Glutamatergic neuron (in vitro differentiated cells): ENCODE results near the gene SMIM29. TPM values are rescaled to one million over a fixed set of nuclear protein-coding genes. Genes with fewer than 3 reads are reported as not detected.

Source experiments
- DNase-seq: peaks from one replicate; pipeline ENCODE4 v3.0.0; 2022
- H3K27ac Mint-ChIP-seq: one replicate; pipeline ENCODE4 v1.8.0; 2020; ENCODE audit warnings: mild to moderate bottlenecking, mixed read lengths, inconsistent platforms; ENCODE audit not compliant: unreplicated experiment
- H3K27me3 Mint-ChIP-seq: one replicate; pipeline ENCODE4 v1.8.0; 2020; ENCODE audit warnings: mild to moderate bottlenecking, moderate library complexity, mixed read lengths, inconsistent platforms; ENCODE audit not compliant: unreplicated experiment
- H3K36me3 Mint-ChIP-seq: one replicate; pipeline ENCODE4 v1.8.0; 2020; ENCODE audit warnings: mild to moderate bottlenecking, mixed read lengths, inconsistent platforms; ENCODE audit not compliant: unreplicated experiment
- H3K4me1 Mint-ChIP-seq: one replicate; pipeline ENCODE4 v1.8.0; 2020; ENCODE audit warnings: mild to moderate bottlenecking, low read depth, mixed read lengths, inconsistent platforms; ENCODE audit not compliant: unreplicated experiment
- H3K4me3 Mint-ChIP-seq: one replicate; pipeline ENCODE4 v1.8.0; 2020; ENCODE audit warnings: mild to moderate bottlenecking, mixed read lengths, inconsistent platforms; ENCODE audit not compliant: unreplicated experiment
- H3K9me3 Mint-ChIP-seq: one replicate; pipeline ENCODE4 v1.8.0; 2020; ENCODE audit warnings: mild to moderate bottlenecking, moderate library complexity, mixed read lengths, inconsistent platforms; ENCODE audit not compliant: unreplicated experiment
- CTCF ChIP-seq: fragments of 200-600 bp; sonication (generic); IDR thresholded peaks from one replicate; pipeline ENCODE4 v1.5.0; 2021; ENCODE audit not compliant: partially characterized antibody, unreplicated experiment
- total RNA-seq: library from RNA; stranded (reverse); fragmentation: NEBNext Ultra II Directional; extraction: Animal tissue kit (Norgen Biotek cat#: 25700); gene quantifications from one replicate; pipeline ENCODE4 v1.2.1, GENCODE V29; 2021; ENCODE audit not compliant: unreplicated experiment

Gene SMIM29
- total RNA-seq, 1 donor from 2014 or later = 54.7 TPM

GRCh38 chr6:34240329-34241248 is 8.2 kb downstream of the SMIM29 start:
- no peak overlapping the region for H3K4me3 Mint-ChIP-seq
- no peak for TF ChIP-seq CTCF
- H3K27me3 Mint-ChIP-seq = peaks cover 6% of the 10 kb centered on the region
- peaks cover 3% of the 10 kb centered on the region for H3K9me3 Mint-ChIP-seq
- no peaks in the 10 kb centered on the region for H3K36me3 Mint-ChIP-seq
- no peak for DNase-seq
- H3K4me1 Mint-ChIP-seq = peaks cover 21% of the 10 kb centered on the region
- peak overlapping the region; percentile 5 for H3K27ac Mint-ChIP-seq

GRCh38 chr6:34239893-34240292 is 8.9 kb downstream of the SMIM29 start:
- Mint-ChIP-seq H3K9me3 (peaks cover 3% of the 10 kb centered on the region), H3K4me3 (peak overlapping the region; percentile 86), H3K27me3 (peaks cover 6% of the 10 kb centered on the region), H3K4me1 (peaks cover 19% of the 10 kb centered on the region), H3K36me3 (no peaks in the 10 kb centered on the region), H3K27ac (peak overlapping the region; percentile 5)
- TF ChIP-seq CTCF = no peak
- no peak for DNase-seq

GRCh38 chr6:34239500-34239825 is 9.3 kb downstream of the SMIM29 start:
- Mint-ChIP-seq H3K4me1 (peaks cover 19% of the 10 kb centered on the region), H3K4me3 (peak overlapping the region; percentile 86), H3K36me3 (no peaks in the 10 kb centered on the region), H3K27ac (no peak overlapping the region), H3K9me3 (peaks cover 3% of the 10 kb centered on the region), H3K27me3 (peaks cover 6% of the 10 kb centered on the region)
- no peak for DNase-seq
- no peak for TF ChIP-seq CTCF

GRCh38 chr6:34238585-34239499 is 10.0 kb downstream of the SMIM29 start:
- Mint-ChIP-seq H3K4me3 (peak overlapping the region; percentile 86), H3K9me3 (peaks cover 7% of the 10 kb centered on the region), H3K27ac (peak overlapping the region; percentile 64), H3K27me3 (peaks cover 6% of the 10 kb centered on the region), H3K4me1 (peaks cover 19% of the 10 kb centered on the region), H3K36me3 (no peaks in the 10 kb centered on the region)
- TF ChIP-seq CTCF = no peak
- no peak for DNase-seq
